ENCODE data around the gene ADAMTS3. TPM values are rescaled to one million over a fixed set of nuclear protein-coding genes. Genes with fewer than 3 reads are reported as not detected.

The ADAMTS3 gene
- total RNA-seq, 4 donors from 2014 or later, result 0.37 to 3.6 (median 0.75) TPM

DNA sequence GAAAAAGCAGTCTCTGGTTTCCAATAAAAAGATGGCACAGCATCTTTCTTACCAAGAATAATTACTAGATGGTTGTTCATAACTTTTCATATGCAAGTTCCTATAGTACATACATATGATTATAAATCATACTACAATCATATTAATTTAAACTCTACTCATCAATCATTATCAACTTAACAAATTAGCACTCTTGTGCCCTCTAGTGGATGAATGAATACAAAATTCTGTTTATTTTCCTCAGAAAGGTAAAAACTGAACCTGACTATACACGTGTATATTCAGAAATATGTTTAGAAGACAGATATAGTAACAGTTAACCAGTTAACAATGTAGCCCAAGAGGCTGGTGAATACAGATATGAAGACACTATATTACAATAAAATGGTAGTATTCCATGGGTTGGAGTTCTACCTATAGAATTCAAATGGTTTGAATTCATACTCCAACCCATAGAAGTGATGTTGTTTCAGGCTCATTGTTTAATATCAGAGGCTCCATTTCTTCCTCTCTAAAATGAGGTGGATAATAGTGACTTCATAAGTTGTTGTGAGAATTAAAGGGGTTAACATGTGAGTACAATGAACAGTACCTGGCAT, 100.0 kb downstream of the ADAMTS3 start:
- no peak overlapping the region for H3K4me3 ChIP-seq (ENCODE audit: low read depth, poor library complexity, severe bottlenecking)
- TF ChIP-seq POLR2A (IDR thresholded peaks at IDR 0.05), result no peak
- TF ChIP-seq CTCF (IDR thresholded peaks at IDR 0.05), result no peak
- WGBS, 2 donors, result 4 to 5% methylated on average over 1 of the region's 1 CpG
- DNase-seq (ENCODE audit: low spot score in 2 of 2), result no peak
- intact Hi-C loops (cut with DNase I; ENCODE audit: low total_unique reads), result no loop called here

- intact Hi-C loops (cut with DNase I; ENCODE audit: low total_unique reads), result no loop called here
- no peak for TF ChIP-seq CTCF (IDR thresholded peaks at IDR 0.05)
- TF ChIP-seq POLR2A (IDR thresholded peaks at IDR 0.05), result no peak
- DNase-seq (ENCODE audit: low spot score in 2 of 2), result no peak
- no peak overlapping the region for H3K4me3 ChIP-seq (ENCODE audit: low read depth, poor library complexity, severe bottlenecking)
Observed at GRCh38 chr4:72467633-72468032, 101.4 kb downstream of the ADAMTS3 start.

- no peak for TF ChIP-seq POLR2A (IDR thresholded peaks at IDR 0.05)
- no peak for TF ChIP-seq CTCF (IDR thresholded peaks at IDR 0.05)
- intact Hi-C loops (cut with DNase I; ENCODE audit: low total_unique reads), result no loop called here
- no peak overlapping the region for H3K4me3 ChIP-seq (ENCODE audit: low read depth, poor library complexity, severe bottlenecking)
- 70 to 77% methylated on average over 3 of the region's 3 CpGs for WGBS, 2 donors
- no peak for DNase-seq (ENCODE audit: low spot score in 2 of 2)
Observed at GRCh38 chr4:72463724-72464123, 105.3 kb downstream of the ADAMTS3 start.

- TF ChIP-seq POLR2A (IDR thresholded peaks at IDR 0.05) (no peak), CTCF (IDR thresholded peaks at IDR 0.05) (no peak)
- intact Hi-C loops (cut with DNase I; ENCODE audit: low total_unique reads), result no loop called here
- DNase-seq (ENCODE audit: low spot score in 2 of 2), result no peak
- 42 to 50% methylated on average over 3 of the region's 3 CpGs for WGBS, 2 donors
- H3K4me3 ChIP-seq (ENCODE audit: low read depth, poor library complexity, severe bottlenecking), result no peak overlapping the region
Observed at GRCh38 chr4:72457158-72457557, 111.9 kb downstream of the ADAMTS3 start.

DNA sequence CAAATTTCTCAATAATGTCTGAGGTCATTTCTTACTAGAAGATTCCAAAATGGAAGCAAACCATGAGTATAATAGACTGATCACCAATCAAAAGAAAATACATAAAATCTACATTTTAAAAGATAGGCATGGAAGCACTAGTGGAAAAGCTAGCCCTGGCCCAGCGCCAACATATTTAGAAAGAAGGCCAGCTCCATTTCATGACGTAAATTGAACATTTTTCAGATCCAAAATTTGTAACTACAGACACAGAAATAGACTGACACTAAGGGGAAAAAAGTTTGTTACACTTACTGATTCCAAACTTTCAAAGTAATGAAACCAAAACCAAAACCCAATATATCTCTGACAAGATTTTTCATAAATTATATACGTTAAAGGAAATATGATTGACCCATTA, 117.7 kb downstream of the ADAMTS3 start:
- WGBS, 2 donors, result 46 to 55% methylated on average over 3 of the region's 3 CpGs
- intact Hi-C loops (cut with DNase I; ENCODE audit: low total_unique reads), result no loop called here
- no peak for DNase-seq (ENCODE audit: low spot score in 2 of 2)
- no peak overlapping the region for H3K4me3 ChIP-seq (ENCODE audit: low read depth, poor library complexity, severe bottlenecking)
- TF ChIP-seq POLR2A (IDR thresholded peaks at IDR 0.05) (no peak), CTCF (IDR thresholded peaks at IDR 0.05) (no peak)

- intact Hi-C loops (cut with DNase I; ENCODE audit: low total_unique reads), result no loop called here
- no peak for TF ChIP-seq CTCF (IDR thresholded peaks at IDR 0.05)
- TF ChIP-seq POLR2A (IDR thresholded peaks at IDR 0.05), result no peak
- WGBS, 2 donors, result 79 to 81% methylated on average over 1 of the region's 1 CpG
- DNase-seq (ENCODE audit: low spot score in 2 of 2), result no peak
- no peak overlapping the region for H3K4me3 ChIP-seq (ENCODE audit: low read depth, poor library complexity, severe bottlenecking)
Observed at GRCh38 chr4:72449705-72450104, 119.3 kb downstream of the ADAMTS3 start.
